Panc1 (cell line): ENCODE data around the gene TNFAIP1. TPM values are rescaled to one million over a fixed set of nuclear protein-coding genes. Genes with fewer than 3 reads are reported as not detected.

ENCODE experiments used
- ATAC-seq: fragments of 200-7000 bp; cut with Tn5 transposase; 2 replicates; pipeline ENCODE4 v1.9.1; 2020; ENCODE audit warnings: mild to moderate bottlenecking, moderate library complexity
- BruUV-seq: library from RNA; stranded (reverse); fragments of 400-500 nt; replicated peaks from 2 replicates; lab custom pipeline; 2021; lab: Mats Ljungman, UMichigan
- CTCF ChIA-PET: fragments of 300-600 bp; sonication (Branson Sonifier 250); formaldehyde crosslinking; loops from one replicate; lab custom pipeline; 2022; ENCODE audit warnings: antibody characterized with exemption; lab: Charles Lee
- POLR2A ChIA-PET: fragments of 300-600 bp; sonication (Branson Sonifier 250); formaldehyde crosslinking; loops from one replicate; lab custom pipeline; 2022; ENCODE audit warnings: antibody characterized with exemption; lab: Charles Lee
- DNase-seq: peaks from one replicate; pipeline ENCODE4 v3.0.0-alpha.2; 2010; ENCODE audit warnings: low read depth, low spot score
- H3K27ac ChIP-seq: 2 replicates; pipeline ENCODE4 v1.5.1; 2011; ENCODE audit warnings: mild to moderate bottlenecking, low read length, inconsistent platforms
- H3K27me3 ChIP-seq: fragments of 200-500 bp; sonication (Bioruptor generic); 2 replicates; pipeline ENCODE4 v1.6.0; 2014; ENCODE audit warnings: low read length, inconsistent platforms; ENCODE audit not compliant: control insufficient read depth, insufficient read depth
- H3K36me3 ChIP-seq: fragments of 200-500 bp; sonication (Bioruptor generic); 2 replicates; pipeline ENCODE4 v1.5.1; 2014; ENCODE audit warnings: inconsistent platforms, mild to moderate bottlenecking, low read length, moderate library complexity; ENCODE audit not compliant: control insufficient read depth, insufficient read depth
- H3K4me1 ChIP-seq: 2 replicates; pipeline ENCODE4 v1.5.1; 2011; ENCODE audit warnings: inconsistent platforms, mild to moderate bottlenecking, low read length, moderate library complexity; ENCODE audit not compliant: control insufficient read depth, insufficient read depth
- H3K4me3 ChIP-seq, 2 experiments: 2 replicates each; pipeline ENCODE4 v1.5.1; 2011 to 2012; ENCODE audit warnings: low read depth in 2 of 2, low read length in 2 of 2, mild to moderate bottlenecking in 2 of 2, inconsistent platforms in 1 of 2, moderate library complexity in 1 of 2
- H3K9me3 ChIP-seq: fragments of 200-500 bp; sonication (Bioruptor generic); 2 replicates; pipeline ENCODE4 v1.5.1; 2014; ENCODE audit warnings: low read depth, mild to moderate bottlenecking, inconsistent platforms, low read length, moderate library complexity; ENCODE audit not compliant: control insufficient read depth, insufficient read depth
- CTCF ChIP-seq: fragments of 450-650 bp; IDR thresholded peaks from 2 replicates; pipeline ENCODE4 v1.5.1; 2017; ENCODE audit warnings: mild to moderate bottlenecking
- POLR2AphosphoS5 ChIP-seq: IDR thresholded peaks from 2 replicates; pipeline ENCODE4 v1.6.1; 2012; ENCODE audit warnings: mild to moderate bottlenecking, low read depth, low read length, moderate library complexity
- SIN3A ChIP-seq: IDR thresholded peaks from 2 replicates; pipeline ENCODE4 v1.6.1; 2012; ENCODE audit warnings: low read depth, mild to moderate bottlenecking, low read length, moderate library complexity, borderline replicate concordance; ENCODE audit not compliant: insufficient read depth
- TCF7L2 ChIP-seq: IDR thresholded peaks from 2 replicates; pipeline ENCODE4 v1.6.1; 2011; ENCODE audit warnings: mild to moderate bottlenecking, low read depth, low read length, inconsistent platforms
- in situ Hi-C: cut with HindIII; loops from 2 replicates; pipeline ENCODE4 v1.10.0; 2016; ENCODE audit warnings: low sequenced_read_pairs, low pct_unique_long_range_greater_than_20kb
- intact Hi-C: fragments of 100-400 bp; cut with micrococcal nuclease; formaldehyde crosslinking; loops from one replicate; pipeline ENCODE4 v1.10.0; 2022; ENCODE audit not compliant: unreplicated experiment
- total RNA-seq: library from RNA; stranded (reverse); gene quantifications from one replicate; pipeline ENCODE4 v1.2.1, GENCODE V29; 2021; ENCODE audit not compliant: unreplicated experiment
- TF ChIP-seq, protein P1 (sequence below), 2 experiments: IDR thresholded peaks; 2 replicates each; pipeline ENCODE4 v1.6.1; 2011 to 2012; ENCODE audit warnings: low read depth in 2 of 2, control low read depth in 1 of 2, low read length in 1 of 2, mild to moderate bottlenecking in 1 of 2, moderate library complexity in 1 of 2; ENCODE audit not compliant: insufficient read depth in 1 of 2

TNFAIP1 gene
- total RNA-seq, 1 experiment from 2014 or later = 55.8 TPM

DNA sequence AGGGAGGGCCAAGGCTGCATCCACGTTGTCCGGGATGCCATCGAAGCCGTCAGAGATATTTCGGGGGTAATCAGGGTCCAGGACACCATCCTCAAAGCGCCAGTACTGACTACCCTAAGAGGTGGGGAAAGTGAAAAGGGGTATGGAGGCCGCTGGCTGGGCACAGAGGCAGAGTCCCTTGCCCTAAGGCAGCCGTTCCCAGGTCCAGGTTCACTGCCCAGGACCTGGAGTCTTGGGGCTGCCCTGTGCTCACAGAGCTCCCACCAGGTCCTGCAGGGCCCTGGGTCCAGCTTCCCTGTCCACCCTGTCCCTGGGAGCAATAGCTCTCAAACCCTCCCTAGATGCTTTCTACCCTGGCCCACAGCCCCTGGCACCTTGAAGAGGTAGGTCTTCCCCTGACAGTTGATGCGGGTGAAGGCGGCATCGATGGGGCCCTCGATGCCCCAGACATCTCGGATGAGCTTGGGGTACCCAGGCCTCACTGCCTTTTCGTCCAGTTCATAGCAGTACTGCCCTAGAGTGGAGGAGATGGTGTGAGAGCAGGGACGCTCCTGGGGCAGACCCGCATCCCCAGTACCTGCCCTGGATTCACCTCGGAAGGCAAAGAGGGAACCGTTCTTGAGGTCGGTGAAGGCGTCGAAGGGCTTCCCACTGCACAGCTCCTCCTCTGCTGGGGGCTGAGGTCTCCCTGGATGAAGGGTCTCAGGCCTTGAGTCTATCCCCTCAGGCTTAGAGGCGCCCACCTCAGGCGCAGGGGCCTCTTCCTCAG is 33.5 kb downstream of the TNFAIP1 start:
- H3K27ac ChIP-seq = no peak overlapping the region
- H3K27me3 ChIP-seq = no peaks in the 10 kb centered on the region
- peaks cover 27% of the 10 kb centered on the region for H3K4me1 ChIP-seq
- ATAC-seq = no peak
- DNase-seq = no peak
- ChIA-PET CTCF (no interaction called here), POLR2A (interaction anchor here (0.8 kb wide), 1 partner anchor 112 kb away, joined by 3 read pairs; no protein-coding TSS in a partner anchor)
- H3K9me3 ChIP-seq = no peaks in the 10 kb centered on the region
- in situ Hi-C loops (no loop called here), intact Hi-C loops (no loop called here)
- H3K4me3 ChIP-seq = no peak overlapping the region
- H3K36me3 ChIP-seq = no peaks in the 10 kb centered on the region
- TF ChIP-seq POLR2AphosphoS5 (no peak), CTCF (no peak), SIN3A (no peak), TCF7L2 (no peak)
- BruUV-seq = no TSS peak

GRCh38 chr17:28369684-28370034 is 34.1 kb downstream of the TNFAIP1 start:
- no TSS peak for BruUV-seq
- in situ Hi-C loops = no loop called here
- Histone ChIP-seq H3K4me3 (no peak overlapping the region), H3K36me3 (no peaks in the 10 kb centered on the region), H3K27me3 (no peaks in the 10 kb centered on the region), H3K4me1 (peaks cover 27% of the 10 kb centered on the region), H3K9me3 (no peaks in the 10 kb centered on the region), H3K27ac (no peak overlapping the region; the same call in 1 of the 2 replicates)
- DNase-seq = no peak
- TF ChIP-seq, protein P1, sequence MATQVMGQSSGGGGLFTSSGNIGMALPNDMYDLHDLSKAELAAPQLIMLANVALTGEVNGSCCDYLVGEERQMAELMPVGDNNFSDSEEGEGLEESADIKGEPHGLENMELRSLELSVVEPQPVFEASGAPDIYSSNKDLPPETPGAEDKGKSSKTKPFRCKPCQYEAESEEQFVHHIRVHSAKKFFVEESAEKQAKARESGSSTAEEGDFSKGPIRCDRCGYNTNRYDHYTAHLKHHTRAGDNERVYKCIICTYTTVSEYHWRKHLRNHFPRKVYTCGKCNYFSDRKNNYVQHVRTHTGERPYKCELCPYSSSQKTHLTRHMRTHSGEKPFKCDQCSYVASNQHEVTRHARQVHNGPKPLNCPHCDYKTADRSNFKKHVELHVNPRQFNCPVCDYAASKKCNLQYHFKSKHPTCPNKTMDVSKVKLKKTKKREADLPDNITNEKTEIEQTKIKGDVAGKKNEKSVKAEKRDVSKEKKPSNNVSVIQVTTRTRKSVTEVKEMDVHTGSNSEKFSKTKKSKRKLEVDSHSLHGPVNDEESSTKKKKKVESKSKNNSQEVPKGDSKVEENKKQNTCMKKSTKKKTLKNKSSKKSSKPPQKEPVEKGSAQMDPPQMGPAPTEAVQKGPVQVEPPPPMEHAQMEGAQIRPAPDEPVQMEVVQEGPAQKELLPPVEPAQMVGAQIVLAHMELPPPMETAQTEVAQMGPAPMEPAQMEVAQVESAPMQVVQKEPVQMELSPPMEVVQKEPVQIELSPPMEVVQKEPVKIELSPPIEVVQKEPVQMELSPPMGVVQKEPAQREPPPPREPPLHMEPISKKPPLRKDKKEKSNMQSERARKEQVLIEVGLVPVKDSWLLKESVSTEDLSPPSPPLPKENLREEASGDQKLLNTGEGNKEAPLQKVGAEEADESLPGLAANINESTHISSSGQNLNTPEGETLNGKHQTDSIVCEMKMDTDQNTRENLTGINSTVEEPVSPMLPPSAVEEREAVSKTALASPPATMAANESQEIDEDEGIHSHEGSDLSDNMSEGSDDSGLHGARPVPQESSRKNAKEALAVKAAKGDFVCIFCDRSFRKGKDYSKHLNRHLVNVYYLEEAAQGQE (IDR thresholded peaks at IDR 0.05; ENCODE audit: insufficient read depth in 1 of 2, low read depth in 2 of 2, low read length in 1 of 2) = no peak
- no peak for TF ChIP-seq SIN3A
- TF ChIP-seq POLR2AphosphoS5 = no peak
- no peak for TF ChIP-seq TCF7L2
- no peak; the same call in 1 of the 2 replicates for TF ChIP-seq CTCF
- intact Hi-C loops = no loop called here
- ATAC-seq = no peak
- CTCF ChIA-PET = no interaction called here
- POLR2A ChIA-PET = interaction anchor here (0.6 to 1.0 kb wide), 4 partner anchors 12 to 156 kb away, joined by 3 to 5 read pairs (median 4); partner anchors contain the start of gene POLDIP2
